SK-N-SH treated with all-trans-retinoic acid at 6 μM for 48 hours (cell line): ENCODE data around the gene PIP5K1C.

Source experiments
- ATAC-seq: fragments of 200-7000 bp; cut with Tn5 transposase; 3 replicates; pipeline ENCODE4 v1.9.1; 2020; ENCODE audit warnings: mild to moderate bottlenecking, moderate library complexity
- ARNTL ChIP-seq: fragments of 450-650 bp; formaldehyde crosslinking; IDR thresholded peaks from 2 replicates; pipeline ENCODE4 v1.5.0; 2020; ENCODE audit warnings: low read depth, mild to moderate bottlenecking, moderate library complexity, borderline replicate concordance
- BACH2 ChIP-seq: fragments of 250-450 bp; sonication (Bioruptor Pico); IDR thresholded peaks from 2 replicates; pipeline ENCODE4 v1.9.0; 2021; ENCODE audit warnings: mild to moderate bottlenecking, borderline replicate concordance
- CREB5 ChIP-seq: fragments of 250-450 bp; sonication (Bioruptor Pico); IDR thresholded peaks from 2 replicates; pipeline ENCODE4 v1.5.1; 2020; ENCODE audit warnings: low read depth, mild to moderate bottlenecking, moderate library complexity
- CSDC2 ChIP-seq: fragments of 250-450 bp; sonication (Bioruptor Pico); IDR thresholded peaks from 2 replicates; pipeline ENCODE4 v1.5.0; 2020; ENCODE audit warnings: mild to moderate bottlenecking, moderate library complexity
- CSRNP3 ChIP-seq: fragments of 250-450 bp; sonication (Bioruptor Pico); IDR thresholded peaks from 2 replicates; pipeline ENCODE4 v1.5.1; 2021; ENCODE audit warnings: mild to moderate bottlenecking, moderate library complexity
- ESRRG ChIP-seq: fragments of 250-450 bp; sonication (Bioruptor Pico); IDR thresholded peaks from 2 replicates; pipeline ENCODE4 v1.6.1; 2021; ENCODE audit warnings: mild to moderate bottlenecking
- GLIS3 ChIP-seq: fragments of 250-450 bp; sonication (Bioruptor Pico); IDR thresholded peaks from 2 replicates; pipeline ENCODE4 v1.5.0; 2020; ENCODE audit warnings: mild to moderate bottlenecking, moderate library complexity
- ISL1 ChIP-seq: fragments of 250-450 bp; sonication (Bioruptor Pico); IDR thresholded peaks from 2 replicates; pipeline ENCODE4 v2.1.2; 2022; ENCODE audit warnings: mild to moderate bottlenecking, moderate library complexity
- OSR1 ChIP-seq: fragments of 250-450 bp; sonication (Bioruptor Pico); IDR thresholded peaks from 2 replicates; pipeline ENCODE4 v1.8.0; 2022; ENCODE audit warnings: moderate library complexity, mild to moderate bottlenecking, inconsistent platforms
- PATZ1 ChIP-seq: fragments of 250-450 bp; sonication (Bioruptor Pico); IDR thresholded peaks from 2 replicates; pipeline ENCODE4 v1.8.0; 2020; ENCODE audit warnings: mild to moderate bottlenecking, moderate library complexity, borderline replicate concordance
- POU6F1 ChIP-seq: fragments of 250-450 bp; sonication (Bioruptor Pico); IDR thresholded peaks from 2 replicates; pipeline ENCODE4 v1.8.0; 2021; ENCODE audit warnings: low read depth, mild to moderate bottlenecking, moderate library complexity, borderline replicate concordance
- PPARA ChIP-seq: fragments of 250-450 bp; sonication (Bioruptor Pico); IDR thresholded peaks from 2 replicates; pipeline ENCODE4 v1.5.0; 2020; ENCODE audit warnings: mild to moderate bottlenecking, borderline replicate concordance
- RARB ChIP-seq: fragments of 250-450 bp; sonication (Bioruptor Pico); IDR thresholded peaks from 2 replicates; pipeline ENCODE4 v1.8.0; 2021; ENCODE audit warnings: mild to moderate bottlenecking, moderate library complexity
- SNAI2 ChIP-seq: fragments of 250-450 bp; sonication (Bioruptor Pico); IDR thresholded peaks from 2 replicates; pipeline ENCODE4 v1.5.0; 2020; ENCODE audit warnings: mild to moderate bottlenecking, moderate library complexity
- TCF4 ChIP-seq: fragments of 250-450 bp; sonication (Bioruptor Pico); IDR thresholded peaks from 2 replicates; pipeline ENCODE4 v1.8.0; 2021; ENCODE audit warnings: mild to moderate bottlenecking, moderate library complexity, borderline replicate concordance
- TOX ChIP-seq: fragments of 250-450 bp; sonication (Bioruptor Pico); IDR thresholded peaks from 2 replicates; pipeline ENCODE4 v1.8.0; 2021; ENCODE audit warnings: mild to moderate bottlenecking, moderate library complexity, borderline replicate concordance
- TSHZ2 ChIP-seq: fragments of 250-450 bp; sonication (Bioruptor Pico); IDR thresholded peaks from 2 replicates; pipeline ENCODE4 v1.5.0; 2020; ENCODE audit warnings: mild to moderate bottlenecking, moderate library complexity
- ZC3H10 ChIP-seq: fragments of 250-450 bp; sonication (Bioruptor Pico); IDR thresholded peaks from 2 replicates; pipeline ENCODE4 v1.5.1; 2021; ENCODE audit warnings: mild to moderate bottlenecking, moderate library complexity
- ZFP3 ChIP-seq: fragments of 250-450 bp; sonication (Bioruptor Pico); IDR thresholded peaks from 2 replicates; pipeline ENCODE4 v1.5.0; 2020; ENCODE audit warnings: mild to moderate bottlenecking, moderate library complexity
- ZFP30 ChIP-seq: fragments of 450-650 bp; formaldehyde crosslinking; IDR thresholded peaks from 2 replicates; pipeline ENCODE4 v1.5.0; 2022; ENCODE audit warnings: mild to moderate bottlenecking, moderate library complexity
- ZNF565 ChIP-seq: fragments of 450-650 bp; formaldehyde crosslinking; conservative IDR thresholded peaks from 2 replicates; pipeline ENCODE4 v1.5.0; 2020; ENCODE audit warnings: low read depth, mild to moderate bottlenecking, moderate library complexity
- ZNF70 ChIP-seq: fragments of 450-650 bp; formaldehyde crosslinking; IDR thresholded peaks from 2 replicates; pipeline ENCODE4 v1.5.0; 2020; ENCODE audit warnings: mild to moderate bottlenecking, moderate library complexity
- ZNF8 ChIP-seq: fragments of 450-650 bp; formaldehyde crosslinking; IDR thresholded peaks from 2 replicates; pipeline ENCODE4 v1.5.0; 2020; ENCODE audit warnings: mild to moderate bottlenecking, moderate library complexity

PIP5K1C gene

GRCh38 chr19:3736106-3736724 lies 35.9 kb upstream of the PIP5K1C start (continued):
- no peak for TF ChIP-seq RARB (CRISPR knock-in tag)
- no peak for TF ChIP-seq ZNF565 (CRISPR knock-in tag)
- no peak for TF ChIP-seq SNAI2 (CRISPR knock-in tag)

- TF ChIP-seq CSDC2 (CRISPR knock-in tag), result no peak
- TF ChIP-seq ZFP3 (CRISPR knock-in tag), result no peak
- TF ChIP-seq ESRRG (CRISPR knock-in tag), result no peak
- TF ChIP-seq ZFP30 (CRISPR knock-in tag), result no peak
- TF ChIP-seq POU6F1 (CRISPR knock-in tag), result no peak
- no peak for TF ChIP-seq ZNF70 (CRISPR knock-in tag)
- TF ChIP-seq ZNF8 (CRISPR knock-in tag), result no peak
- no peak for TF ChIP-seq ZNF565 (CRISPR knock-in tag)
- TF ChIP-seq TOX, result no peak
- no peak for TF ChIP-seq CREB5 (CRISPR knock-in tag)
- TF ChIP-seq ARNTL (CRISPR knock-in tag), result no peak
- TF ChIP-seq TCF4 (CRISPR knock-in tag), result no peak
- TF ChIP-seq ZC3H10 (CRISPR knock-in tag), result no peak
- TF ChIP-seq PPARA (CRISPR knock-in tag), result no peak
- TF ChIP-seq GLIS3 (CRISPR knock-in tag), result no peak
- TF ChIP-seq BACH2 (CRISPR knock-in tag), result no peak
- no peak for TF ChIP-seq CSRNP3
- no peak for TF ChIP-seq PATZ1
- no peak for TF ChIP-seq TSHZ2 (CRISPR knock-in tag)
- ATAC-seq, result no peak; the same call in 2 of the 3 replicates
These were observed 34.0 kb upstream of the PIP5K1C start for GRCh38 chr19:3734310-3734600.

GRCh38 chr19:3733549-3734309 lies 33.5 kb upstream of the PIP5K1C start:
- ATAC-seq, result no peak
- TF ChIP-seq ZC3H10 (CRISPR knock-in tag) (no peak), POU6F1 (CRISPR knock-in tag) (no peak), RARB (CRISPR knock-in tag) (no peak), ISL1 (no peak), ZNF70 (CRISPR knock-in tag) (no peak), TCF4 (CRISPR knock-in tag) (no peak), ESRRG (CRISPR knock-in tag) (no peak), GLIS3 (CRISPR knock-in tag) (no peak), ZFP30 (CRISPR knock-in tag) (no peak), CREB5 (CRISPR knock-in tag) (no peak), ZFP3 (CRISPR knock-in tag) (no peak), PATZ1 (no peak), OSR1 (no peak)
